NCI-H446 (cell line): ENCODE data around the gene SERPINH1.

Experiments
- DNase-seq, 2 experiments: peaks; one replicate each; lab custom pipeline; 2025; lab: John Stamatoyannopoulos, UW

Gene SERPINH1

DNA sequence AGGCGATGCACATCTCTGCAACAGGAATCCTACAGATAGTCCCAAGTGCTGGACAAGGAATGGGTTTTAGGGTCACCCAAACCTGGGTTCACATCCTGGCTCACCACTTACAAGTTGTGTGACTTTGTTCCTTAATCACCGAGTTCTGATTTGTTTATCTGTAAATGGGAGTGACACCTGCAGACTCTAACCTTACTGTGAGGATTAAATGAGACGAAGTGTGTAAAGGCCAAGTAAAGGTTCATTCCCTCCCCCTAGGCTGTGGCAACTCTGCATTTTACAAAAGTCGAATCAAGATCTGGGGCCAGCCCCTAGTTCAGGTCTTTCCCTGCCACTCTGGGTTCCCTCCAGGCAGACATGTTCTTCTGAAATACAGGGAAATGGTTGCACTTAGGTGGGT lies 34.9 kb downstream of the SERPINH1 start:
- DNase-seq, result no peak

DNA sequence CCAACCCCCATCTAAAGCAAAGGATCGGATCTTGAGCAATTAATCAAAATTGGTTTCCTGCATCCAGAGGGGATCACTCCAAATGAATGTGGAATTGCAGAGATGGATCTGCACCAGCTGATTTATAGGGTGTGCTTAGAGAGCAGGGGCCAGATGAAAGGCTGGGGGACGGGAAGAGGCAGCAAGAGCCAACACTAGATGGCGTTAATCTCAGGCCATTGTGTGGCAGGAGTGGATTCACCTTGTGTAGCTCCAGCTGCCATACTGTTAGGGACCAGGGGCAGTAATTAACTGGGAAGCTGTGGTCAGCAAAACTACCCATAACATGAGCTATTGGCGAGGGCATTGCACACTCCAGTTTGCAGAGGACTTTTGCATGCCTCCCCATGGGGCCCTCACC lies 35.6 kb downstream of the SERPINH1 start:
- peak; percentile 12 to 34 for DNase-seq

DNA sequence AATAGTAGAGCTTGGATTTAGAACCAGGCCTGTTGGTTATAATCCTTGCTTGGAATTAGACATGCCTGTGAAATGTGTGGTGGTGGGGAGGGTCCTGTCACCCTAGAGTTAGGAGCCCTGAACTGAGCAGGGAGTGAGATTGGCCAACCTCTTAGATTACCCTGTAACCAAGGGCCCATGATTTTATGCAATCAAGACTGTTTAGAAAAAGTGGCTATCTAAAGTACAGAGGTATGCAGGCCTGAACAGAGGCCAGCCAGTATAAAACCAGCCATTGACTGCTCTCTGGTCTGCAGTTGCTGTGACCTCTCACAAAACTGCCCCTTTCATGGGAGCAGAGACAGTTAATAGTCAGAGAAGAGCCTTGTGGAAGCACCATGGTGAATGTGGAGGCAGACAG lies 36.2 kb downstream of the SERPINH1 start:
- DNase-seq, result no peak

DNA sequence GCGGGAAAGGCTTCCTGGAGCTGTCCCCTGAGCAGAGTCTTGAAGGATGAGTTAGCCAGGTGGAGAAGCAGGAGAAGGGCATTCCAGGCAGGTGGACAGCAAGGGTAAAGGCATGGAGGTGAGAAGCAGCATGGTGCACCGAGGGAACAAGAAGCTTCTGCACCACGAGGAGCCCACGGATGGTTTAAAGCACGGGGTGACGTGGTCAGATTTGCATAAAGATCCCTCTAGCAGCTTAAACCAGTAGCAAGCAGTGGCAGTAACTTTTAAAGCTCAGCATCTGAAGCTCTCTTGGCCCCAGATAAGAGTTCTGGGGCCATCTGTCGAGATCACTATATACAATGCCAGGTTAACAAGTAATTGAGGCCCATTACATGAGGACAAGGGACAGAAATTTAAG lies 36.8 kb downstream of the SERPINH1 start:
- no peak for DNase-seq

DNA sequence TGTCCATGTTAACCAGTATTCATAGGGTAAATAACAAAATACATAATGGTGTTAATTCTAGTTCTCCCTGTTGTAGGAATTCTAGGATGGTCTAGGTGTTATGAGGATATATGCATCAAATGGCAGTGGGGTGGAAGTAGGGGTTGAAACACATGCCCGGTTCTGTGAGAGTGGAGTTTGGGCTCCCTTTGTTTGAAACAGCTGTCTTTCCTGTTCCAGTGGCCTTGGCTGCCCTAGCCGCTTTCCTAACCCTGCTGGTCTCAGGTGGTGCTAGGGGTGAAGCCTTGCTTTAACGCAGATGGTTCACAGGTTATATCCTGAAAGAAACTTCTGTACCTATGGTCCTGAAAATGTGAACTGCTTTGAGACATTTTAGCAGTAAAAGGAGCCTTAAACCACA lies 38.3 kb downstream of the SERPINH1 start:
- DNase-seq, result no peak

DNA sequence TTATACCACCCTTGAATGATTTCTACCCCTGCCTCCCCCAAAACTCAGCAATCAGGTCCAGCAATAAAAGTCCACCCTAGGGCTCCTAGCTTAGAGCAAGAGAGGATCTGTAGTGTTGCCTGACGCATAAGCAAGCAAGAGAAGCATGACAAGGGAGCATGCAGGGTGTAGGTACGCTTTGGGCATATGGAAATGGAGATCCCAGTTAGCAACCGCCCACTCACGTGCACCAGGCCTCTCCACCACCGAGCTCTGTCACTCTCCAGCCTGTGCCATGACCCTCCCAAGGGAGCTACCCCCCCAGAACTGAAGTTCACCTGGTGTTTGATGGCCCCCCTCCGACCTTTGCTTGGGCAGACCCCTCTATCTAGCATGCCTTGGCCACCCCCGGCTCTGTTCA lies 39.4 kb downstream of the SERPINH1 start:
- DNase-seq, result no peak

DNA sequence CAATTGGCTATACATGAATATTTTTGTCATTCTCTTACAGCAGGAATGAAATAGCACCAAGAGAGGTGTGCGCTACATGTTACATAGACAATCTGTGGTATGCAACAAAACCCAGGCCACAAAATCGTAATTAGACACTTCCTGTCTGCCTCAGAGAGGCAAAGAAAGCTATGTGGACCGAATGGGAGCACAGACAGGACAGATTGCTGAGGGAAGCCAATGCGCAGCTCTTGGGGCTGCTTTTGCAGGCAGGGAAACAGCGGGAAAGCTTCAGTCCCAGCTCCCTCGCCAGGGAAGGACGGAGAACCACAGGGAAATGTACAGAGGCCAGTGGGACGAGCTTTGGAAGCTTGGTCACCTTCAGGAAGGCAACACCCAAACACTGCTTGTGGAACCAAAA lies 40.9 kb downstream of the SERPINH1 start:
- no peak for DNase-seq

DNA sequence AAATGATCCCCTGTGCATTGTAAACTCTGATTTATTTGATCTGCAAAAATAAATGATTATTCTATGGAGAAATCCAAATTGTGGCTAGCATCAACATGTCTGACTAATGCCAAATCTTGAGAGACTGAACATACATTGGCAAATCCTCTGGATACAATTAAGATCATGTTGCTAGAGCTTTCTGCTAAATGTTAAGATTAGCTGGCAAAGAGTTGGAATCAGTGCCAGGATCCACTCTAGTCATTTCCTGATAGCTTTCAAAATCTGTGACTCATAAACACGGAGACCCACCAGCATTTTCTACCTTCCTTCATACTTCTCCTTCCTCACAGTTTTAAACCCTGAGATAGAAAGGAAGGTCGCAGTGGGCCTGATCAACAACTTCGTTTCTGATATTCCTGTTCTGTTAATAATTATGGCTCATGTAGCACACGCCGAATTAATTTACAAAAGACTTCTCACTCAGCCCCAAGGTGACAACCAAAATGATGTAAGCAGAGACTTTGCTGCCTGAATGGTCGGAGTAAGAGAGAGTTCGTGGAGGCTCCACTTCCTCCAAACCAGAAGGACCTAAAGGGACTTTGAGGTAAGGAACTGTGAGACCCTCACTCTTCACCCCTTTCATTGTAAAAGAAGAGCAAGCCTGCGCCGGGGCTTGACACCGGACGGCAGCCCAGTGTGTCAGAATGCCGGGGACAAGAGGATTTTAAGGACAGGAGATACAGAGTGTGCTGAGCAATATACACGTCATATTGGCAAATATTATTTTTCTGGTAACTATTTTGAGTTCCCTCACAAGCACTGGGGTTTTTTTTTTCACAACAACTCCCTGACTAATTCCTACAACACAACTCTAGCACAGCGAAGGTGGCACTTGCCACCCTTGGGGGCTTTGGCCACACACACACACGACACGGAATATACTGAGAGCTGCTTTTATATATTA lies 42.0 kb downstream of the SERPINH1 start:
- DNase-seq, result no peak

DNA sequence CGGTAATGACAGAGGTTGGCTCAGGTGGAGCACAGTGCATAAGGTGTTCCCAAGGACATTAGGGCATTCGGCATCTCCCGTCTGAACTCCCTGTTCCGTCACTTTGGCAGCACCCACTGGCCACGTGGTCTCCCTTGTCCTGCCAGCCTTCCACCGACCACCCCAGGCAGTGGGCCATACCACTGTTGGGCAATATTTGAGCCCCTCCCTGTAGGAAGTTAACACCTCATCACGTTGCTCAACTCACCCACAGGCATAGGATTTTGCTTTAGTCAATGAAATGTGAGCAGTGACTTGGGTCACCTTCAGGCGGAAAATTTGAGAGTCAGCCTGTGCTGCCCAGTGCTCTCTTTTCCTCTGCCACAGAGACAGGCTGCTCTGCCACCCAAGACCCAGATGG lies 44.0 kb downstream of the SERPINH1 start:
- no peak for DNase-seq

DNA sequence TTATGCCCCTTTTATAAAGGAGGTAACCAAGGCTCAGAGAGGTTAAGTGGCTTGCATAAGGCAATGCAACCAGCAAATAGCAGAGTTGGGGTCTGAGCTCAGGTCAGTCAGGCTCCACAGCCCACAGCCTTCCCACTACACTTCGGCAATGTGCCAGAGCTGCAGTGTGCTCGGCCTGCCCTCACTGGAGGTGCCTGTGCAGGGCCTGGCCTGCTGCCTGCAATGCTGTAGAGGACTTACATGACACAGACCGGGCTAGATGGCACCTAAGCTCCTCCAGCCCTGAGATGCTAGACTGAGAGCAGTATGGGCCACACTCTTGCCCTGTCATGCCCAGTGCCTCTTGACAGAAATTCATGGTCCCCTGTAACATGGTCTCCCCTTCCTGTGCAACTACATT lies 49.8 kb downstream of the SERPINH1 start:
- no peak for DNase-seq

DNA sequence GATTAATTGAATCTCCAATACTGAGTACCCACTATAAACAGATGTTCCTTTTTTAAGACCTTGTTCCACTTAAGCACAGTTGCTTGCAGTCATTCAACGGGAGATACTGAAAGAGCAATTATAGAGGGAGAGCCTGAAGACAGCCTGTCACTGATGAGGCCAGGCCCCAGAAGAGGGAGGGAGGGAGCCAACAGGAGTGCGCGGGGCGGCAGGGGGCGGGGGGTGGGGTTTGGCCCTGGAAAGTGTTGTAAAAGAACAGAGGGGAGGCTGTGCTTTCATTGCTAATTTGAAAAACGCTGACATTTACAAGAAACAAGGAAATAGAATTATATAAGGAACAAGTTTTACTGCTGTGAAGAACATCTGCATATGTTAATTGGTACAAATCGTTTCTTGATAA lies 53.7 kb downstream of the SERPINH1 start:
- peak in 1 of 2 experiments; percentile 25 for DNase-seq

DNA sequence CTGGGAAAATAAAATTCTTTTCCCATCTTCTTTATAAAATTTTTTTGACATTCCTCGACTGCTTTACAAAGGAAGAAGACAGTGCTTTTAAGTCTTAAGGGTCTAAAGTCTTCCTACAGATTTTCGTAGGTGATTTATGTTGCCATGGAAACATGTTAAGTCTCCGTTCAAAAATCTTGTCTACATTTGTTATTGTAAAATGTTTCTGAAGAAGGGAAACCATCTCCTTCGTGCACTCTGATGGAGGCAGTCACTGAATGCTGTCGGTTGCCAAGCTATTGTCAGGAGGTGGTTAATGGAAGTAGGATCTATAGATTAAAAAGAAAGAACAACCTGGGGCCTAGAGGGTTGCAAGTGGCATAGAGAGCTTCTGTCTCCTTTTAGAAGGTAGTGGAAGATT lies 54.2 kb downstream of the SERPINH1 start:
- DNase-seq, result no peak
